Ovary (tissue), 3 donors: ENCODE data around the gene RNF145.

Source experiments
- EP300 ChIP-seq: sonication (generic); formaldehyde crosslinking; IDR thresholded peaks from one replicate; pipeline ENCODE4 v1.6.1; 2017; ENCODE audit warnings: antibody characterized with exemption
- POLR2A ChIP-seq: fragments of 450-650 bp; IDR thresholded peaks from one replicate; pipeline ENCODE4 v1.6.1; 2017; ENCODE audit warnings: antibody characterized with exemption, mild to moderate bottlenecking, moderate library complexity
- TF ChIP-seq, protein P1 (sequence below), 3 donors: fragments of 450-650 bp in 2 of 3; fragments of 200-600 bp in 1 of 3; IDR thresholded peaks; one replicate each; pipeline versions ENCODE4 v1.5.1 to v1.8.0; 2016 to 2022; ENCODE audit warnings: antibody characterized with exemption in 3 of 3, mild to moderate bottlenecking in 1 of 3
- donor health status: DM: no; HTN: no; CAD: no.

DNA sequence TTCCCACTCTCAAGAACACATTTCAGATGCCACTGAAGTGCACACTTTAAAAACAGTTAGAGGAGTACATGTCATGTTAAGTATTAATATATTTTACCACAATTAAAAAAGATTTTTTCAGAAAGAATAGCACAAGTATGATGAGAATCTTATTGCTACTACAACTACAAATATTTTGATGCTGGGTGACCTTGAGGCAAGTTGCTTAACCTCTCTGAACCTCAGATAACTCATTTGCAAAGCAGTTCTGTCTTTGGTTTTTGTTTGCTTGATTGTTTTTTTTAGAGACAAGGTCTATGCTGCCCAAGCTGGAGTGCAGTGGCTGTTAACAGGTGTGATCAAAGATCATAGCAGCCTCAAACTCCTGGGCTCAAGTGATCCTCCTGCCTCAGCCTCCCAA lies 95.9 kb downstream of the RNF145 start:
- TF ChIP-seq, protein P1, sequence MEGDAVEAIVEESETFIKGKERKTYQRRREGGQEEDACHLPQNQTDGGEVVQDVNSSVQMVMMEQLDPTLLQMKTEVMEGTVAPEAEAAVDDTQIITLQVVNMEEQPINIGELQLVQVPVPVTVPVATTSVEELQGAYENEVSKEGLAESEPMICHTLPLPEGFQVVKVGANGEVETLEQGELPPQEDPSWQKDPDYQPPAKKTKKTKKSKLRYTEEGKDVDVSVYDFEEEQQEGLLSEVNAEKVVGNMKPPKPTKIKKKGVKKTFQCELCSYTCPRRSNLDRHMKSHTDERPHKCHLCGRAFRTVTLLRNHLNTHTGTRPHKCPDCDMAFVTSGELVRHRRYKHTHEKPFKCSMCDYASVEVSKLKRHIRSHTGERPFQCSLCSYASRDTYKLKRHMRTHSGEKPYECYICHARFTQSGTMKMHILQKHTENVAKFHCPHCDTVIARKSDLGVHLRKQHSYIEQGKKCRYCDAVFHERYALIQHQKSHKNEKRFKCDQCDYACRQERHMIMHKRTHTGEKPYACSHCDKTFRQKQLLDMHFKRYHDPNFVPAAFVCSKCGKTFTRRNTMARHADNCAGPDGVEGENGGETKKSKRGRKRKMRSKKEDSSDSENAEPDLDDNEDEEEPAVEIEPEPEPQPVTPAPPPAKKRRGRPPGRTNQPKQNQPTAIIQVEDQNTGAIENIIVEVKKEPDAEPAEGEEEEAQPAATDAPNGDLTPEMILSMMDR (IDR thresholded peaks at IDR 0.05), result no peak
- TF ChIP-seq POLR2A (no peak), EP300 (no peak)
